Measurements from ENCODE around the gene DYNC1H1. TPM values are rescaled to one million over a fixed set of nuclear protein-coding genes. Genes with fewer than 3 reads are reported as not detected.

The DYNC1H1 gene
- total RNA-seq, 1 experiment from 2014 or later = 1,394 TPM

DNA sequence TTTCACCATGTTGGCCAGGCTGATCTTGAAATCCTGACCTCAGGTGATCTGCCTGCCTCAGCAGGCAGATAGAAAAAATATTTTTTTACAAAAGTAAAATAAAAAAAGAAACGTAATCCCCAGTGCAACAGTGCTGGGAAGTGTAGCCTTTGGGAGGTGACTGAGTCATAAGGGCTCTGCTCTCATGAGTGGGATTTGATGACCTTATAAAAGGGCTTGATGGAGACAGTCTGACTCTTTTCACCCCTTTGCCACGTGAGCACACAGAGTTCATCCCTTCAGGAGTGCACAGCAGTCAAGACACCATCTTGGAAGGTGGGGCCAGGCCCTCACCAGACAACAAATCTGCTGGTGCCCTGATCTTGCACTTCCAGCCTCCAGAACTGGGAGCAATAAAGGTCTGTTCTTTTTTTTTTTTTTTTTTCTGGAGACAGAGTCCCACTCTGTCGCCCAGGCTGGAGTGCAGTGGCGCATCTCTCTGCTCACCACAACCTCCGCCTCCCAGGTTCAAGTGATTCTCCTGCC, 24.7 kb upstream of the DYNC1H1 start:
- no peak for DNase-seq (ENCODE audit: extremely low read depth, low read depth)

DNA sequence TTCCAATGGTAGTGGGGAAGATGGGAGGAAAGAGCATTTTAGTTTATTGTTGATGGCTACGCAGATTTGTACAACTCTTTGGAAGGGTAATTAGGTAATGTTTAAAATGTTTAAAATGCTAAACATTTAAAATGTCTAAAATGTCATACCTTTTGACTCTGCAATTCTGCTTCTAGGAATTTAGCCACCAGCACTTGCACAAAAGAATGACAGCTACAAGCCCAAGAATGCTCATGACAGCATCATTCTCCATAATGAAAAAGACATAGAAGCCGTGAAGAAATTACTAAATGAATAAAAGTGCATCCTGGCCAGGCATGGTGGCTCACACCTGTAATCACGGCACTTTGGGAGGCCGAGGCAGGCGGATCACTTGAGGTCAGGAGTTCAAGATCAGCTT, 19.9 kb upstream of the DYNC1H1 start:
- DNase-seq (ENCODE audit: extremely low read depth, low read depth) = no peak

DNA sequence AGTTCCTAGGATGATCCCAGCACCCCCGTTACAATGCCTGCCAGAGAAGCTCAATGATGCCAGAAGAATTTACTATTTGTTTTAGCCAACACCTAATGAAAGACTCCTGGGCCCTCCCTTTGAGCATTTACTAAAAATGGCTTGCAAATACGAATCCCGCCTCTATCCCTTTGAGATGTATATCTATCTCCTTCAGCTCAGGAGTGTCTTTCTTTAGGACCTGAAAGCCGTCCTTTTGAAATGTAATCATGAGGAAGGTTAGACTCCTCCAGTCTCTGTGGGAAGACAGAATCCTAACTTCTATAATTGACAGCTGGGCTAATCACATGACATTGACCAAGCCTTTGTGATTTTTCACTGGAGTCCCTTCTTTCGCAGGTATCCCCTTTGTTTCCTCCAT, 19.2 kb upstream of the DYNC1H1 start:
- DNase-seq (ENCODE audit: extremely low read depth, low read depth) = no peak

DNA sequence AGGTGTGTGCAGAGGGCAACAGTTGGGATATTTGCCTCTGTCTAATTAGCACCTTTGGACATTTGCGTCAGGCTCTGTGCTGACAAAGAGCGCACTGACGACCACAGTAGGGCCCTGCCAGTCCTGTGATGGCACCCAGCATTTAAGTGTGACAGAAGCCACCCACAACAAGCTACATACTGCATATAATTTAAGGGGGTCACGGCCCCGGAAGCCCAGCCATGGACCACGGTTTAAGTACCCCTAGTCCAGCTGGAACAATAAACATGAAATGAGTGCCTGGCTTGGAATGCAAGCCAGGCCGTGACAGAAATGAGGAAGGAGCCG, 16.8 kb upstream of the DYNC1H1 start:
- no peak for DNase-seq (ENCODE audit: extremely low read depth, low read depth)

DNA sequence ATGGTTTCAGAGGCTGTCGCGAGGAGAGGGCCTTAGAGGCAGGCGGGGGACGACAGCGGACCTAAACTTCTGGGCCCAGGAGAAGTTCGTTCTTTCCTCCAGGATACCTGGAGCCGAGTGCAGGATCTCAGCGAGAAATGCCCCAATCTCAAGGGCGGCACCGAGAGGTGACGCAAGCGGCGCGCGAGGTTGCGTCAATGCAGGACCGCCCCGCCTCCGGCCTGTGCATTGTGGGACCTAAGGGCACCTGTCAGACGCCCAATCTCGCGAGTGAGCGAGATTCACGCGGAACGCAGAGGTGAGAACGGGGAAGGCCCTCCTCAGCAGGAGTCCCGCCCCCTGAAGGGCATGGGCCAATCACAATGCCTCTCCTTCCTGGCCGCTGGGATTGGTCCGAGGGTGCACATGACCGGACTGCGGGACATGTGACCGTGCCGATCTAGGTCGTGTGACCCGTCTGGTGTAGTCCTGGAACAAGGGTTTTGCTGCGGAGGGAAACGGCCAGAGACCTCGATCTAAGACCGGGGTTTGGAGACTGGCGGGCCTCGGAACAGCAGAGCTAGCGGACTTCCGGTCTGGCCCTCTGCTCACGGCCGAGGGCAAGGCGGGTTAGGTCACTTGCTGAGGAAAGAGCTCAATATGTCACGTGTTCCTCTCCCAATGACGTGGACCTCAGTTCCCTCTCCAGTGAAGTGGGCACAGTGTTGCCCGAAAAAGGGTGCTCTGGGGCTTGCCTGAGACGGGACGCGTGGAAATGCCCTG, 16.3 kb upstream of the DYNC1H1 start:
- DNase-seq (ENCODE audit: extremely low read depth, low read depth) = peak; percentile 100

DNA sequence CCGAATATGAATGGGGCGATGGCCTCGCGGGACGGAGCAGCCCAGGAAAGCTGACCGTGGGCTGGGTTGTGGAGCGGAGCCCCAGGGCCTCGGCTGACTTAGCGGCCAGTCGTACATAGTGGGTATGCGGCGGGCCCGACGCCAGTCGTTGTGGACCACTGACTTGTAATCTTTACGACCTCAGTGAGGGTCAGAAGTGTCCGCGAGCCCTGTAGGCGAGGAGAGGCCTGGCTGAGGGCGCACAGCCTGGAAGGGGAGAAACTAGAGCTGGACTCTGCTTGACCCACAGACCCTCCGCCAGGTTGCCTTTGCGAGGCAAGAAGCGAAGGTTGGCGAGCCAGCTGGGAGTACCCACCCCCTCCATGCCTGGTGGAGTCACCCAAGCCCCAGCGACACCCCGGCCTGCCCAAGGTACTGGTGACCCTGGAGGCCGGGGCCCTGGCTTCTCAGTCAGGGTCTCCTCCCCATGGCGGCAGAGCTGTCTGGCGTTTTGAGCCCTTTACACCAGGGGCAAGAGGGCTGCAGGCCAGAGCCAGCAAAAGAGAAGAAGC, 15.6 kb upstream of the DYNC1H1 start:
- no peak for DNase-seq (ENCODE audit: extremely low read depth, low read depth)

DNA sequence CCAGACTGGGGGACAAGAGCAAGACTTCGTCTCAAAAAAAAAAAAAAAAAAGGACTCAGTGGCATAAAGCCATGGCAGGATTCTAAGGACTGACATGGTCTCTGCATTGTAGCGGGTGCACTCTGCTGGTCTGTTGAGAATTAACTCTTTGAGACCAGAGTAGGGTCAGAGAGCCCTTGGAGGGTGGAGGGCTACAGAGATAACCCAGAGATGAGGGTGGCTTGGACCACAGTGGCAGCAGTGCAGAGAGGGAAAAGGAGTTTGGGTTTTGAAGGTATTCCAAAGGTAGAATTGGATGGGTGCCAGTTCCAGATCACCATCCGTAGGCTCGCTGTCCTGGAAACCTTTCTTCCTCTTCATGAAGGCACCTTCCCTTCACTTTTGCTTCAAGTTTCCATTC, 14.3 kb upstream of the DYNC1H1 start:
- DNase-seq (ENCODE audit: extremely low read depth, low read depth) = no peak

DNA sequence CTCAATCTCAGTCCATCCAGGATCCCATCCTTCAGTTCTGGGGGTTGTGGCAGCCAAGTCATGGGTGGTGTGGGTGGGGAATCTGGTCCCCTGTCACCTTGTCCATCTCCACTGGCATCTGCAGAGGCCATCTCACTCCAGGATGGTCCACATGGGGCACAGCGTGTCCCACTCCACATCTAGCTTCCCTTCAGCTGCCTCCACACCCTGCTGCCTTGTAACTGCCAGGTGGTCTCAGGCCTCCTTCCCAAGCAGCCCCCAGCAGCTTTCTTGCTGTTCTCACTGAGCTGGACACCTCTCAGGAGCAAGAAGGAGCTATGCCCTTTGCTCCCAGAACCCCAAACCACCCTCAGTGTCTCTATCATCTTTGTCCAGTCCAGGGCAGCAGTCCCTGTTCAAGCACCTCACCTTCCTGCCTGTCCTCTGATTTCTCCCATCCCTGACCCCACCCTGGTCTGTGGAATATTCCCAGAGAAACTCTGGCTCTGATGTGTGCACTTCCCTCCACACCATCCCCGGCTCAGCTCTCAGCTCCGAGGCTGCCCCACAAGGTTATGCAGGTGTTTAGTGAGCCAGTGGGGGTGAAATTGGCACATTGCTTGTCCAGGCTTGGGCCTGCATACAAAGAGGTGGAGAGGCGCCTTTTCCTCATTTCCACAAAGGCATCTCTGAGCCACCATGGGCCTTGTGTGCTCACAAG, 13.7 kb upstream of the DYNC1H1 start:
- no peak for DNase-seq (ENCODE audit: extremely low read depth, low read depth)

DNA sequence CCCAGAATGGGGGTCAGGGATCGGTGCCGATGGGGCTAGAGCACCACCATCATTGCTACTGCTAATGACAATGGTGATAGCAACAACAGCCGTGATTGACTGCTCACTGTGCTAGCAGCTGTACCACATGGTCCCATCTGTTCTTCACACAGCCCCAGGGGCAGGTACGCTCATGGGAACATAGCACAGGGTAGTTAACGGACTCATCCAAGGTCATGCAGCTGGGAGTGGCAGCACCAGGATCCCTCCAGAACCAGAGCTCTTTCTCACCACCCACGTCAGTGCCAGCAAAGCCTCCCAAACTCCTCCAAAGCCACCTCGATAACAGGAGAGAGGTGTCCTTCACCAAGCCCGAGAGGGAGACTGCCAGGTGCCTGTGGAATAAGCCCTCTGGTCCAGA, 11.2 kb upstream of the DYNC1H1 start:
- no peak for DNase-seq (ENCODE audit: extremely low read depth, low read depth)

DNA sequence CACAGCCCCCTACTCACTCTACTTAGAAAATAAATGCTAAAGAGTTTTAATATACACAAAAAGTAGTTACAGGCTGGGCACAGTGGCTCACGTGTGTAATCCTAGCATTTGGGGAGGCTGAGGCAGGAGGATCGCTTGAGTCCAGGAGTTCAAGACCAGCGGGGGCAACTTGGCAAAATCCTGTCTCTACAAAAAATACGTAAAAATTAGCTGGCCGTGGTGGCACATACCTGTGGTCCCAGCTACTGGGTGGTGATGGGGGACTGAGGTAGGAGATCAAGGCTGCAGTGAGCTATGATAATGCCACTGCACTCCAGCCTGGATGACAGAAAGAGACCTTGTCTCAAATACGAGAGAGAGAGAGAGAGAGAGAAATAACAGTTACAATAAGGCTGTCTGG, 9.9 kb upstream of the DYNC1H1 start:
- DNase-seq (ENCODE audit: extremely low read depth, low read depth) = no peak

DNA sequence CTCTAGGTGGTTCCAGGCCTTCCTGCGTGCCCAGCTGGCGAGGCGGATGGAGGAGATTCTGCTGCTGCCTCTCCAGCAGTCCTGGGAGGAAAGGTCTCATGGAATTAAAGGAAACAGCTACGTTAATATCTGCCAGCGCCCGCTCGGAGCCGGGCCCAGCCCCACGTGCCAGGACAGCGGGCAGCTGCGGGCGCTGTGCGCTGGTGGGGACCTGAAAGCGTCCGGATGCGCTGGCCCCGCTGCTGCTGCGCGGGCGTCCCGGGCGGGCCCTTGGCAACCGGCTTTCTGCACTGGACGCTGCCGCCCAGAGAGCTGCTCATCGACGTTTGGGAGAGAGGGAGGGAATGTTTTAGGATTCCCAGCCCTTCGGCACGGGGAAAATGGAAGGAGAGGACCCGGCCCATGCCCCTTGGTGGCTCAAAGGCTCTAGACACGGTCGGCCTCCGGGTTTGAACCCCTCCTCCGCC, 8.6 kb upstream of the DYNC1H1 start:
- no peak for DNase-seq (ENCODE audit: extremely low read depth, low read depth)

DNA sequence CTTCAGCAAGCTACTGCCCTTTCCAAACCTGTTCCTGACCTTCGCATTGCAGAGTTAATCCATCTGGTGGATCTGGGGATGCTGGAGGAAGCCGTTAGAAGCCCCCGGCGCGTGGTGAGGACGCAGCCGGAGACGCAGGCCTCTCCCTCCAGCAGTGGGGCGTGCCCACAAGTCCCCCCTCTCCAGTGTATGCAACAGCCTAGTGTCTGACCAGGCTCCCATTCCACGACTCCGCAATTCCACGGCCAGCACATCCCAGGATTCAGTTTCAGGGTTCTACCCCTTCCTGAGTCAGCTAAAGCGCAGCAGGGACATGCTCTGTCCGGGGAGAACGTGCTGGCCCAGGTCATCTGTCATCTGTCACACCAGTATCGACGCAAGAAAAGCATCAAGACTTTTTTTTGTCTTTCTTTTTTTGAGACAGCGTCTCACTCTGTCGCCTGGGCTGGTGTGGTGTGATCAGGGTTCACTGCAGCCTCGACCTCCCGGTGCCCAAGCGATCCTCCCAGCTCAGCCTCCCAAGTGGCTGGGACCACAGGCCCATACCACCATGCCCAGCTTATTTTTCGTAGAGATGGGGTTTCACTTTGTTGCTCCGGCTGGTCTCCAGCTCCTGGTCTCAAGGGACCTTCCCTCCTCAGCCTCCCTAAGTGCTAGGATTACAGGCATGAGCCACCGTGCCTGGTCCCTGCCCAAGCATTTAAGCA, 8.0 kb upstream of the DYNC1H1 start:
- no peak for DNase-seq (ENCODE audit: extremely low read depth, low read depth)

DNA sequence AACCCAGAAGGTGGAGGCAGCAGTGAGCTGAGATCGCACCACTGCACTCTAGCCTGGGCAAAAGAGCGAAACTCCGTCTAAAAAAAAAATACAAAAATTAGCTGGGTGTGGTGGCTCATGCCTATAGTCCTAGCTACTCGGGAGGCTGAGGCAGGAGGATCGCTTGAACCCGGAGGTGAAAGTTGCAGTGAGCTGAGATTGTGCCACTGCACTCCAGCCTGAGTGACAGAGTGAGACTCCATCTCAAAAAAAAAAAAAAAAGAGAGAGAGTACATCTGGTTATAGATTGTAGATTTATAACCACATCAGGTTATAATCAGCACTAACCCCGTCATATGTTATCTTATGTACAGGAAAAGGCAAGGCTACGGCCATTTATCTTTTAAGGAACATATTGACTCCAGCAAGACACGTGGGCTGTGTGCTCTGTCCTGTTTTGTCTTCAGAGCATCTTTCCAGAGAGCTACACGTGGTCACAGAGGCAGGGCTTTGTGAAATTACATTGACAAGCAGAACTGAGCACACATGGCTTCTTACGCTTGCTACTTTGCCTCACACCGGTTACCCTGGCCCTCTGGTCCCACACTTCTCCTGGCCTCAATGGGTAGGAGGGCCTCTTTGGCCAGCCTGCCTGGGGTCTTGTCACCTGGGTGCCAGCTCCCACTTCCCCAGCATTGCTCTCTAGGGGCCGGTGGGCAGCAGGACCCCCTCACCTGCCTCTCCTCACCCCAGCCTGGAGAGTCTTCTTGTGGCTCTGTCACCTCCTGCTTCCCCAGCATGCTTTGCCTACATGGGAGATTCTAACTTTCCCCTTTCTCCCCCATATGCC, 6.8 kb upstream of the DYNC1H1 start:
- no peak for DNase-seq (ENCODE audit: extremely low read depth, low read depth)

DNA sequence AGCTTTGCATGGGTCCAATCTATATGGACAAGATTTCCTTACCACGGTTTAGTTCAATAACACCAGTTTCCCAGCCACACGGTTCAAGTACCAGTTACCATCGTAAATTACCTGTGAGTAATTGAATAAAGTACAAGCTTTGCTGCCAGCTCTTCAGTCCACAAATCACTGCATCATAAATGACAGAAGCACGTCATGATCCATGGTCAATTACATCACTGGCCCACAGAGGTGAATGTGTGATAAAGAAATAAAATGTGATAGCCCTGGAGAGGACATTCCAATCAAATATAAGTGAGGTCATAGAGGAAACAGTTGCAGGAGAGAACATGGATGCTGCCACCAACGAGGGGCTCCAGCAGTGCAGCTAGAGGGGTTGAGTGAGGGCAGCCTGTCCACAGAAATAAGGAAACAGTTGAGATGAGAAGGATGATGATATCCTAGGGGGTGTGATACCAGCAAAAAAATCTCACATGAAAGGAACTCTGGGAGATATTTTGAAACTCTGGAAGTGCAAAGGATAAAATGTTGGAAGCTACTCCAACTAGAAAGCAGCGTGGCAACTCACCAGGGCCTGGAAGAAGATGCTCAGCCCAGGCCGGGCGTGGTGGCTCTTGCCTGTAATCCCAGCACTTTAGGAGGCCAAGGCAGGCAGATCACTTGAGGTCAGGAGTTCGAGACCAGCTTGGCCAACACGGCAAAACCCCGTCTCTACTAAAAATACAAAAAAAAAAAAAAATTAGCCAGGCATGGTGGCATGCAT, 5.8 kb upstream of the DYNC1H1 start:
- no peak for DNase-seq (ENCODE audit: extremely low read depth, low read depth)

DNA sequence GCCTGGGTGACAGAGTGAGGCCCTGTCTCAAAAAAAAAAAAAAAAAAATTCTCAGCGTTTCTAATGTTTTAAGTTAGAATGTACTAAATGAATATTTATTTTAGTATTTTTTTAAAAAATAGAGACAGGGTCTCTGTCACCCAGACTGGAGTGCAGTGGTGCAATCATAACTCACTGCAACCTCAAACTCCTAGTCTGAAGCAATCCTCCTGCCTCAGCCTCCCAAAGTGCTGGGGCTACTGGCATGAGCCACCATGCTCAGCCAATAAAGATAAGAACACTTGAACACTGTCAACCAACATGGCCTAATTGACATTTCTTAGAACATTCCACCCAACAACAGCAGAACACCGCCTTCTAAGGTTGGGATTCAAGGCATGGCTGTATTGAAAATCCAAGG, 5.1 kb upstream of the DYNC1H1 start:
- DNase-seq (ENCODE audit: extremely low read depth, low read depth) = no peak

DNA sequence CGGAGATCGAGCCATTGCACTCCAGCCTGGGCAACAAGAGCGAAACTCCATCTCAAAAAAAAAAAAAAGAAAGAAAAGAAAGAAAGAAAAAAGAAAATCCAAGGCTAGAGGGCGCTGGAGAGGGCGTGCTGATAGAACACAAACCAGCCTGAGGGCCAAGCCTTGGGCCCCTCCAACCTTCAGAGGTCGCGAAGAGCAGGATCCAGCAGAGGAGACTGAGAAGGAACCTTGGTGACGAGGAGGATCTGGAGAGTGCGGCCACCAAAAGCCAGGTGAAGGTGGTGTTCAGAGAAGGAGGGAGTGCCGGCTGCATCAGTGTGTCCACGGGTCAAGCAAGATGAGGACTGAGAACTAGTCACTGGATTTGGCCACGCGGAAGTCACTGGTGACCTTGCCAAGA, 4.1 kb upstream of the DYNC1H1 start:
- DNase-seq (ENCODE audit: extremely low read depth, low read depth) = no peak

DNA sequence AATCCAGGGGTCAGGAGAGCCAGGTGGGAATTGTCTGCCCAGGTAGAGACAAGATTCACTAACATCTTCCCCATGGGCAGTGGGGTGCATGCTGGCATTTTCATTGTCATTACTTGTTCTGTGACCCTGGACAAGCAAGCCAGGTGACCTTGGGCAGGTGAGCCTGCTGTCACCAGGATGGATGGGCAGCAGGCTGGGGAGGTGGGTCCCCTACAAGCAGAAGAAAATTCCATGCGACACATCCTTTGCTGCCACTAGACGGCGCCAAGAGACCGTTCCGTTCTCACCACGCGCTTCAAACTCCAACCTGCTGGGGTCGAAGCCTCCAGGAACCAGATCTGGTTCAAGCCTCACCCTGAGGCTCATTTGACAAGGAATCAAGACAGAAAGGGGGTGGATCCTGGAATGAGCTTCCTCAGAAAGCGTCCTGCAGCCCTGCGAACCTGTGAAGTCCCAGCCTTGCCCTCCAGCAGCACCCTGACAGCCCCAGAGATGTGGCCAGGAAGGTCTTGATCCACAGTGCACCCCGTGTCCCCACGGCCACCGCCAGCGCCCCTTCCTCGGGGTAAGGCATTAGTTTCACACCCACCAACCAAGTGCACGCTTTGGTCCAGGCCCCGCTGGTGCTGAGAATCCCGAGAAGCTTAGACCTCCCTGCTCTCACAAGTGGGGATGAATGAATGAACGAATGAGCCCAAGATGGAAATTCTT, 3.2 kb upstream of the DYNC1H1 start:
- DNase-seq (ENCODE audit: extremely low read depth, low read depth) = peak; percentile 86

DNA sequence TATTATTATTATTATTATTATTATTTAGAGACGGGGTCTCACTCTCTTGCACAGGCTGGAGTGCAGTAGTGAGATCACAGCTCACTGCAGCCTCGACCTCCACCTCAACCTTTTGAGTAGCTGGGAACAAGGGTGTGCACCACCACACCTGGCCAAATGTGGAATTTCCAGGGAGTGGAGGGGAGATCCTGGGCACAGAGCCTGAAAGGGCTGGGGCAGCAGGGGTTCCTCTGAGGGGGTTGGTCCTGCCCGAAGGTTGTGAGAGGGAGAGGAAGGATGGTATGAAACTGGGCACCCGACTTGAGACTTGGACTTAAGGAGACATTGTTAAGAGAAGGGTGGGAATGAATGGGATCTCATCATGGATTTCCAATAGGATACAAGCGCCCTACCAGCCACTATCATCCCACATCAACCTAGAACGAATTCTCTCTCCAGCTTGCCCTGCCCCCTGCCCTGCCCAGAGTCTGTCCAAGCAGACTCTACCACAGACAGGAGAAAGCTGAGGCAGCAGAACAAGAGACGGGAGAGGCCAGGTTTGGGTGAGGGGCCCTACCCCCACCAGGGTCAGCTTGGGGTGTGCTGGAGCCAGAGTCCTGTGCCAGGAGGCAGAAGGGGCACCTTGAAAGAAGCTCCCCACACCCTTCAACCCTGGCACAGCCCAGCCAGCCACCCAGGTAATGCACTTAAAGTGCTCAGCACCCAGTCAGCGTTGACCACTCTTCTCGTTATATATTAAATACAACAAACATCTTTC, 2.4 kb upstream of the DYNC1H1 start:
- DNase-seq (ENCODE audit: extremely low read depth, low read depth) = no peak

Data from NCI-H460 (cell line).